M059J (cell line): Measurements from ENCODE around the gene PERM1. TPM values are rescaled to one million over a fixed set of nuclear protein-coding genes. Genes with fewer than 3 reads are reported as not detected.
"Not testable (repeated sequence)": the region's sequence is repeated elsewhere in the genome, so short reads cannot be mapped to it uniquely, and the experiment has no call there.

Experiments
- DNase-seq: peaks from one replicate; pipeline ENCODE4 v3.0.0-alpha.2; 2012; ENCODE audit warnings: low read depth
- total RNA-seq: library from RNA; depleted of rRNA; stranded (reverse); fragments of >200 nt; shearing (Covaris generic); gene quantifications from 2 replicates; pipeline ENCODE4 v1.2.3, GENCODE V29; 2014

The PERM1 gene
- total RNA-seq, 1 experiment from 2014 or later = 0.37 TPM

GRCh38 chr1:997993-998744 is 16.3 kb upstream of the PERM1 start:
- no peak for DNase-seq

- DNase-seq = no peak
These were observed 15.8 kb upstream of the PERM1 start for GRCh38 chr1:997713-997992.

GRCh38 chr1:996851-997712 is 15.2 kb upstream of the PERM1 start:
- DNase-seq = no peak

- no peak for DNase-seq
These were observed 14.1 kb upstream of the PERM1 start for GRCh38 chr1:995665-996633.

GRCh38 chr1:994546-994945 is 12.7 kb upstream of the PERM1 start:
- not testable (repeated sequence) for DNase-seq

- DNase-seq = no peak
These were observed 11.6 kb upstream of the PERM1 start for GRCh38 chr1:993379-993995.

GRCh38 chr1:992362-992761 is 10.5 kb upstream of the PERM1 start:
- no peak for DNase-seq

- DNase-seq = no peak
These were observed 10.0 kb upstream of the PERM1 start for GRCh38 chr1:991895-992294.

GRCh38 chr1:991275-991674 is 9.4 kb upstream of the PERM1 start:
- DNase-seq = not testable (repeated sequence)

GRCh38 chr1:988061-988460 is 6.2 kb upstream of the PERM1 start:
- DNase-seq = not testable (repeated sequence)

- no peak for DNase-seq
These were observed 3.2 kb upstream of the PERM1 start for GRCh38 chr1:985126-985525.

- no peak for DNase-seq
These were observed 2.6 kb upstream of the PERM1 start for GRCh38 chr1:984476-984814.

- no peak for DNase-seq
These were observed 2.0 kb upstream of the PERM1 start for GRCh38 chr1:983798-984475.

- no peak for DNase-seq
These were observed 1.0 kb upstream of the PERM1 start for GRCh38 chr1:982765-983436.

- no peak for DNase-seq
These were observed 370 bp downstream of the PERM1 start for GRCh38 chr1:981491-981954.

GRCh38 chr1:980602-981395 is 1.1 kb downstream of the PERM1 start:
- DNase-seq = no peak

- DNase-seq = no peak
These were observed 1.7 kb downstream of the PERM1 start for GRCh38 chr1:980137-980571.

GRCh38 chr1:979744-980072 is 2.2 kb downstream of the PERM1 start:
- no peak for DNase-seq

GRCh38 chr1:978835-979743 is 2.8 kb downstream of the PERM1 start:
- DNase-seq = no peak
